ENCODE data around the gene INPP4A.

Gene INPP4A

GRCh38 chr2:98520806-98521205, 76.1 kb downstream of the INPP4A start:
- no peak overlapping the region for H3K4me3 ChIP-seq (ENCODE audit: insufficient read depth, low read depth, low read length, poor library complexity, severe bottlenecking)
- peaks cover 3% of the 10 kb centered on the region for H3K4me1 ChIP-seq (ENCODE audit: control insufficient read depth, insufficient read depth, low read length, poor library complexity, severe bottlenecking)
- no peaks in the 10 kb centered on the region for H3K27me3 ChIP-seq (replicated peaks; ENCODE audit: control insufficient read depth, insufficient read depth, low read length, poor library complexity, severe bottlenecking)
- no peak for DNase-seq
- H3K36me3 ChIP-seq (ENCODE audit: control insufficient read depth, insufficient read depth, low read length), result peaks cover 20% of the 10 kb centered on the region
- H3K27ac ChIP-seq (ENCODE audit: insufficient read depth, low read length, poor library complexity, severe bottlenecking), result no peak overlapping the region
- H3K9me3 ChIP-seq (ENCODE audit: control insufficient read depth, low read length), result no peaks in the 10 kb centered on the region

DNA sequence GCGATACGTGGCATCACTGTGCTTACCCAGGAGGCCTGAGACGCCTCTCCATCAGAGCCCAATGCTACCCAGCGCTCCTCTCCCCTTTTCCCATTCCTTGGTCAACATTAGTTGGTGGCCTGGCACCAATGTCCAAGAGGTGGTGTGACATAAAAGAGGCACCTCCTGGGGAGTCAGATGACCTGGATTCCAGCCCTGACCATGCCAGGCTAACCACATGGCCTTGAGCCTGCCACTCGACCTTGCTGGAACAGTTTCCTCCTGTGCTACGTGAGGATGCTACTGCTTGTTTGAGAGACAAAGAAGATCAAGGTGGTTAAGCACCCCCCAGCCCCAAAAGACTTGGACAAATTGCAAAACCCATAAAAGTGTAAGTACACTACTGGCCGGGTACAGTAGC, 76.6 kb downstream of the INPP4A start:
- no peak overlapping the region for H3K27ac ChIP-seq (ENCODE audit: insufficient read depth, low read length, poor library complexity, severe bottlenecking)
- no peak for DNase-seq
- peaks cover 20% of the 10 kb centered on the region for H3K36me3 ChIP-seq (ENCODE audit: control insufficient read depth, insufficient read depth, low read length)
- H3K4me1 ChIP-seq (ENCODE audit: control insufficient read depth, insufficient read depth, low read length, poor library complexity, severe bottlenecking), result peaks cover 3% of the 10 kb centered on the region
- no peak overlapping the region for H3K4me3 ChIP-seq (ENCODE audit: insufficient read depth, low read depth, low read length, poor library complexity, severe bottlenecking)
- H3K27me3 ChIP-seq (replicated peaks; ENCODE audit: control insufficient read depth, insufficient read depth, low read length, poor library complexity, severe bottlenecking), result no peaks in the 10 kb centered on the region
- H3K9me3 ChIP-seq (ENCODE audit: control insufficient read depth, low read length), result no peaks in the 10 kb centered on the region

- no peak overlapping the region for H3K27ac ChIP-seq (ENCODE audit: insufficient read depth, low read length, poor library complexity, severe bottlenecking)
- H3K9me3 ChIP-seq (ENCODE audit: control insufficient read depth, low read length), result no peaks in the 10 kb centered on the region
- H3K4me3 ChIP-seq (ENCODE audit: insufficient read depth, low read depth, low read length, poor library complexity, severe bottlenecking), result no peak overlapping the region
- no peak for DNase-seq
- no peaks in the 10 kb centered on the region for H3K27me3 ChIP-seq (replicated peaks; ENCODE audit: control insufficient read depth, insufficient read depth, low read length, poor library complexity, severe bottlenecking)
- no peaks in the 10 kb centered on the region for H3K4me1 ChIP-seq (ENCODE audit: control insufficient read depth, insufficient read depth, low read length, poor library complexity, severe bottlenecking)
- peaks cover 20% of the 10 kb centered on the region for H3K36me3 ChIP-seq (ENCODE audit: control insufficient read depth, insufficient read depth, low read length)
Observed at GRCh38 chr2:98522854-98523253, 78.2 kb downstream of the INPP4A start.

DNA sequence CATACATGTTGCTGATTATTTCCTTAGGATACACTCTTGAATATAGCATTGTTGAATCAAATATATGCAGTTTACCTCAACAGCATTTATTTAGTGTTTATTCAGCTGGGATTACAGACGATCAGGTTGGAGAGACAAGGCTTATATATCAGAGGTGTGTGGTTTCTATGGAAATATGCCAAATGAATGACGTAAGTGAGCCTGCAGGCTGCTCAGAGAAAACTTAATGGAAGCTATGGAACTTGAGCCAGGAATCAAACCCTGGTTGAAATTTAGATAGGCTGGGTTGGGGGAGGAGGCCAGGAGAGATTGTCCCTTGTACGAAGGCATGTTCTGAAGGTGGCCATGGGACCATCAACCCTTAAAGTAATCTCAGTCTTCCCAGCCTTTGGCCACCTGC, 79.5 kb downstream of the INPP4A start:
- H3K36me3 ChIP-seq (ENCODE audit: control insufficient read depth, insufficient read depth, low read length), result peaks cover 18% of the 10 kb centered on the region
- H3K4me3 ChIP-seq (ENCODE audit: insufficient read depth, low read depth, low read length, poor library complexity, severe bottlenecking), result no peak overlapping the region
- no peak for DNase-seq
- H3K4me1 ChIP-seq (ENCODE audit: control insufficient read depth, insufficient read depth, low read length, poor library complexity, severe bottlenecking), result no peaks in the 10 kb centered on the region
- no peaks in the 10 kb centered on the region for H3K27me3 ChIP-seq (replicated peaks; ENCODE audit: control insufficient read depth, insufficient read depth, low read length, poor library complexity, severe bottlenecking)
- H3K27ac ChIP-seq (ENCODE audit: insufficient read depth, low read length, poor library complexity, severe bottlenecking), result no peak overlapping the region
- no peaks in the 10 kb centered on the region for H3K9me3 ChIP-seq (ENCODE audit: control insufficient read depth, low read length)

DNA sequence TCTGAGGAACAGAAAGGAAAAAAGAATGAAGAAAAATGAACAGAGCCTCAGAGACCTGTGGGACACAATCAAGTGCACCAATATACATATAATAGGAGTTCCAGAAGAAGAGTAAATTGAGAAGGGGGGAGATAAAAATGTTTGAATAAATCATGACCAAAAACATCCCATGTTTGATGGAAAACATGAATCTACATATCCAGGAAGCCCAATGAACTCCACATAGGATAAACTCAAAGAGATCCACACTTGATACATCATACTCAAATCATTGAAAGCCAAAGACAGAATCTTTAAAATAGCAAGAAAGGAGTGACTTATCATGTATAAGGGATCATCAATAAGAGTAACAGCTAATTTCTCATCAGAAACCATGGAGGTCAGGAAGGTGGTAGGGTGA, 83.7 kb downstream of the INPP4A start:
- Histone ChIP-seq H3K36me3 (ENCODE audit: control insufficient read depth, insufficient read depth, low read length) (no peaks in the 10 kb centered on the region), H3K27me3 (replicated peaks; ENCODE audit: control insufficient read depth, insufficient read depth, low read length, poor library complexity, severe bottlenecking) (no peaks in the 10 kb centered on the region), H3K9me3 (ENCODE audit: control insufficient read depth, low read length) (no peaks in the 10 kb centered on the region), H3K4me1 (ENCODE audit: control insufficient read depth, insufficient read depth, low read length, poor library complexity, severe bottlenecking) (no peaks in the 10 kb centered on the region), H3K27ac (ENCODE audit: insufficient read depth, low read length, poor library complexity, severe bottlenecking) (no peak overlapping the region), H3K4me3 (ENCODE audit: insufficient read depth, low read depth, low read length, poor library complexity, severe bottlenecking) (no peak overlapping the region)
- no peak for DNase-seq

- H3K27me3 ChIP-seq (replicated peaks; ENCODE audit: control insufficient read depth, insufficient read depth, low read length, poor library complexity, severe bottlenecking), result no peaks in the 10 kb centered on the region
- no peaks in the 10 kb centered on the region for H3K4me1 ChIP-seq (ENCODE audit: control insufficient read depth, insufficient read depth, low read length, poor library complexity, severe bottlenecking)
- H3K27ac ChIP-seq (ENCODE audit: insufficient read depth, low read length, poor library complexity, severe bottlenecking), result no peak overlapping the region
- H3K9me3 ChIP-seq (ENCODE audit: control insufficient read depth, low read length), result no peaks in the 10 kb centered on the region
- no peak for DNase-seq
- peaks cover 7% of the 10 kb centered on the region for H3K36me3 ChIP-seq (ENCODE audit: control insufficient read depth, insufficient read depth, low read length)
- H3K4me3 ChIP-seq (ENCODE audit: insufficient read depth, low read depth, low read length, poor library complexity, severe bottlenecking), result no peak overlapping the region
Observed at GRCh38 chr2:98530114-98530513, 85.5 kb downstream of the INPP4A start.

DNA sequence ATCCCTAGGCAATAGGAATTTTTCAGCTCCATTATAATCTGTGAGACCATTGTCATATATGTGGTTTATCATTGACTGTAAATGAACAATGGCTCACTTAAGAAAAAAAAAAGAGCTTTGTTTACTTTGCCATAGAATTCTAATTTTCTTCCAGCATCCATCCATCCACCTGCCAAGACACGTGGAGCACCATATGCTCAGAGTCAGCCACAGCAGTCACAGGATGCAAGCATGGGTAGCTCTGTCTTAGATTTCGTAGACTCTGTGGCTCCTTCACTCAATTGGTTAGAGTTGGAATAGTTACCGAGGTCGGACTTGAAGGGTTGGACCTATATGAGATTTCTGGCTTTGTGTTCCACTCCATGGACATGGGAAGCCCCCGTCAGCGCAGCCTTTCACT, 88.1 kb downstream of the INPP4A start:
- Histone ChIP-seq H3K9me3 (ENCODE audit: control insufficient read depth, low read length) (no peaks in the 10 kb centered on the region), H3K4me3 (ENCODE audit: insufficient read depth, low read depth, low read length, poor library complexity, severe bottlenecking) (no peak overlapping the region), H3K4me1 (ENCODE audit: control insufficient read depth, insufficient read depth, low read length, poor library complexity, severe bottlenecking) (no peaks in the 10 kb centered on the region), H3K27ac (ENCODE audit: insufficient read depth, low read length, poor library complexity, severe bottlenecking) (no peak overlapping the region), H3K27me3 (replicated peaks; ENCODE audit: control insufficient read depth, insufficient read depth, low read length, poor library complexity, severe bottlenecking) (no peaks in the 10 kb centered on the region), H3K36me3 (ENCODE audit: control insufficient read depth, insufficient read depth, low read length) (peaks cover 32% of the 10 kb centered on the region)
- DNase-seq, result no peak

- H3K27ac ChIP-seq (ENCODE audit: insufficient read depth, low read length, poor library complexity, severe bottlenecking), result no peak overlapping the region
- H3K27me3 ChIP-seq (replicated peaks; ENCODE audit: control insufficient read depth, insufficient read depth, low read length, poor library complexity, severe bottlenecking), result no peaks in the 10 kb centered on the region
- H3K4me1 ChIP-seq (ENCODE audit: control insufficient read depth, insufficient read depth, low read length, poor library complexity, severe bottlenecking), result no peaks in the 10 kb centered on the region
- no peak for DNase-seq
- no peak overlapping the region for H3K4me3 ChIP-seq (ENCODE audit: insufficient read depth, low read depth, low read length, poor library complexity, severe bottlenecking)
- peaks cover 40% of the 10 kb centered on the region for H3K36me3 ChIP-seq (ENCODE audit: control insufficient read depth, insufficient read depth, low read length)
- no peaks in the 10 kb centered on the region for H3K9me3 ChIP-seq (ENCODE audit: control insufficient read depth, low read length)
Observed at GRCh38 chr2:98533547-98533946, 88.9 kb downstream of the INPP4A start.

GRCh38 chr2:98534761-98535160, 90.1 kb downstream of the INPP4A start:
- Histone ChIP-seq H3K4me1 (ENCODE audit: control insufficient read depth, insufficient read depth, low read length, poor library complexity, severe bottlenecking) (no peaks in the 10 kb centered on the region), H3K36me3 (ENCODE audit: control insufficient read depth, insufficient read depth, low read length) (peaks cover 51% of the 10 kb centered on the region), H3K9me3 (ENCODE audit: control insufficient read depth, low read length) (no peaks in the 10 kb centered on the region), H3K27ac (ENCODE audit: insufficient read depth, low read length, poor library complexity, severe bottlenecking) (no peak overlapping the region), H3K27me3 (replicated peaks; ENCODE audit: control insufficient read depth, insufficient read depth, low read length, poor library complexity, severe bottlenecking) (no peaks in the 10 kb centered on the region), H3K4me3 (ENCODE audit: insufficient read depth, low read depth, low read length, poor library complexity, severe bottlenecking) (no peak overlapping the region)
- no peak for DNase-seq

DNA sequence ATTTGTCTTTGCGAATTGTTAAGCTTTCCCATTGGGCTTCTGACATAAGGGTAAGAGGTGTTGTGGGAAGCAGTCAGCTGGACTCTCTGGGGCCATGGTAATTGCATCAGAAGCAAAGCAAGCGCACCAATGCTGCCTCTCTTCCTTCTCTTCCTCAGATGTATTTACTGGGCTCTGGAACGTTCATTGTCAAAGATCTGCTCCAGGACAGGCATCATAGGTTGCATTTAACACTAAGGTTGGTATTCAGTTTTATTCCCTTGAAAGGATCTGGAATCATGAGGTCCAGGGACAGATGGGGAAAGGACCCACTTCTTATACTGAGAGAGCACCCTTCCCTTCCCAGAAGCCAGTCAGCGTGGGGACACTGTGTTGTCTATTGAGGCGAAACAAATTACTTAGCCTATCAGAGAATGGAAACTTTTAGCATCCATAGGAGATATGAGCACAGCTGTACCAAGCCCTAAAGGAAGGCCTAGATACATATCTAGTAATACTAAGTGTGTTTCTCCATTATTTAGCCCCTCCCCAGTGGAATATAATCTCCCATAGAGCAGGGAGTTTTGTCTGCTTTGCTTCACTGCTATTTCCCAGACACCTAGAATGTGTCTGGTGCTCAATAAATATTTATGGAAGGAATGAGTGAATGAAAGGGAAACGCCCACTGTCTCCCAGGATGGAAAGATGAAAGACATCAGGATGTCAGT, 91.5 kb downstream of the INPP4A start:
- H3K9me3 ChIP-seq (ENCODE audit: control insufficient read depth, low read length), result no peaks in the 10 kb centered on the region
- no peaks in the 10 kb centered on the region for H3K27me3 ChIP-seq (replicated peaks; ENCODE audit: control insufficient read depth, insufficient read depth, low read length, poor library complexity, severe bottlenecking)
- no peak overlapping the region for H3K27ac ChIP-seq (ENCODE audit: insufficient read depth, low read length, poor library complexity, severe bottlenecking)
- H3K36me3 ChIP-seq (ENCODE audit: control insufficient read depth, insufficient read depth, low read length), result peaks cover 58% of the 10 kb centered on the region
- no peak for DNase-seq
- H3K4me3 ChIP-seq (ENCODE audit: insufficient read depth, low read depth, low read length, poor library complexity, severe bottlenecking), result no peak overlapping the region
- no peaks in the 10 kb centered on the region for H3K4me1 ChIP-seq (ENCODE audit: control insufficient read depth, insufficient read depth, low read length, poor library complexity, severe bottlenecking)

Data from effector memory CD4-positive, alpha-beta T cell (primary cell).